Eye (tissue), 1 donor: ENCODE results near the gene HMOX2.
A peak's percentile ranks its signal among the peaks of the same experiment; 100 is the strongest.

Experiments used
- DNase-seq: peaks from one replicate; pipeline ENCODE4 v3.0.0-alpha.2; 2015

The HMOX2 gene

DNA sequence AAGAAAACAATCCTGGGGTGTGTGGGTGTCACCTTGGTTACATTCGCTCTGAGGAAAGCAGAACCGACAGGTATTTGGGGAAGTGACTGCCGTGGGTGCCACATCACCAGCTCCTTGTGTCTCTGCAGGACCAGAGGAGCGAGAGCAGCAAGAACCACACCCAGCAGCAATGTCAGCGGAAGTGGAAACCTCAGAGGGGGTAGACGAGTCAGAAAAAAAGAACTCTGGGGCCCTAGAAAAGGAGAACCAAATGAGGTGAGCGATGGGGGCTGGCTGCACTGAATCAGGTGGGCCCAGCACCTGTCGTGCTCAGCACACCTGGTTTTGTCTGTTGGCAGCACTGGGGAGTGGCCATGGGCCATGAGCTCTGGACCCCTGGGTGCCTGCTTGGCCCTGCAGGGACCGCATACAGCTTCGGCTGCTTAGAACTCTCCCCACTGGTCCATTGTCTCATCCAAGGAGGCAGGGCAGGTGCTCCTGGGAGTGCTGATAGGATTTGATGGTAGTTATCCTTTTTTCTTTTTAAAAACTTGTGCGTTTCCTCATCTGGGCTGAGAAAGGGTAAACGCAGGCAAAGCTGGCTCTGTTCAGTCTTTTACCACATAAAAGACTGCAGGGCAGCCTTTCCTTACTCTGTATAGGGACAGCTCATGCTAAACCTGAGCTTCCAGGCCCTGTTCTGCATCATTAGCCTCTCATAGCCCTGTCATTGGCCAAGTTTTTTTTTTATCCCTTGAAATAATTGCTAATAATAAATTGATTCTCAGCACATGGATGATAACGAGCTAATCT is 29.4 kb downstream of the HMOX2 start:
- DNase-seq: no peak

DNA sequence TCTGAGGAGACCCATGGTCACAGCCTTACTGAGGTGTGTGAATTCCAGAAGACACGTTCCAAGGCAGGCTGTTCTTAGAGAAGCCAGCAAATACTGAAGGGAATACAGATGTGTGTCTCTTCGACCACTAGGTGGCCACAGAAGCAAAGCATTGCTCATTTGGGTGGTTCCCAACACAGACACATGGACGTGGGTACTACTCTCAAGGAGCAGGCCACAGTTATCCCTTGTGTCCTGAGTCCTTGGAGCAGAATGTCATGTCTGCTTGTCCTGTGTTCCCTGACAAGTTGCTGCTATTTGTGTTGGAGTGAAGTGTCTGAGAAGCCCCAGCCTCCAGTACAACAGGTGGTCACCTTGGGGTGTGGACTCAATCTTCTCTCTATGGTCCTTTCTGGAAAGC is 30.3 kb downstream of the HMOX2 start:
- peak; percentile 86 for DNase-seq

DNA sequence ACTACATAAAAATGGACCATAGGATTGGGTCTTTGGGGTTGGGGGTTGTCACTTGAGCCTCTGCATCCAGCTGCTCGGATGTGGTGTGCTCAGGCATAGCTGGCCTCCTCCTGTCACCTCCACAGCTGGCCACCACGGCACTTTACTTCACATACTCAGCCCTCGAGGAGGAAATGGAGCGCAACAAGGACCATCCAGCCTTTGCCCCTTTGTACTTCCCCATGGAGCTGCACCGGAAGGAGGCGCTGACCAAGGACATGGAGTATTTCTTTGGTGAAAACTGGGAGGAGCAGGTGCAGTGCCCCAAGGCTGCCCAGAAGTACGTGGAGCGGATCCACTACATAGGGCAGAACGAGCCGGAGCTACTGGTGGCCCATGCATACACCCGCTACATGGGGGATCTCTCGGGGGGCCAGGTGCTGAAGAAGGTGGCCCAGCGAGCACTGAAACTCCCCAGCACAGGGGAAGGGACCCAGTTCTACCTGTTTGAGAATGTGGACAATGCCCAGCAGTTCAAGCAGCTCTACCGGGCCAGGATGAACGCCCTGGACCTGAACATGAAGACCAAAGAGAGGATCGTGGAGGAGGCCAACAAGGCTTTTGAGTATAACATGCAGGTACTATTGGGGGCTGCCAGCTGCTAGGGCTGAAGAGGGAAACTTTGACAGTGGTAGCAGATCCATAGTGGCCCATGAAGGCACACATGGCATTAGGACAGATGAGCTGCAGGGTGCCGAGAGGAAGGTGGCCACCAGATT is 31.6 kb downstream of the HMOX2 start:
- DNase-seq: no peak

DNA sequence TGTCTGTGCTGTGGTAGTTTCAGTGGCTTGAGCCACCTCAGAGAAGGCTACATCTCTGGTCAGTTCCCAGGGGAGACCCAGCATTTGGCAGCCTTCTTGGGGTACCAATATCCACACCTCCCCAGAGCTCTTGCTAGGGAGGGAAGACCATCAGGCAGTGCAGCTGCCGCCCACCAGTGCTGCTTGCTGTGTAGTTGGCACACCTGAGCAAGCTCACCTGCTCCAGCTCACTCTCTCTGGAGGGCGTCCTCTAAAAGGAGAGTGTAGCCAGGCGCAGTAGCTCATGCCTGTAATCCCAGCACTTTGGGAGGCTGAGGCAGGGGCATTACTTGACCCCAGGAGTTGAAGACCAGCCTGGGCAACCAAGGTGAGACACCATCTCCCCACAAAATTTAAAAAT is 32.6 kb downstream of the HMOX2 start:
- DNase-seq: no peak

DNA sequence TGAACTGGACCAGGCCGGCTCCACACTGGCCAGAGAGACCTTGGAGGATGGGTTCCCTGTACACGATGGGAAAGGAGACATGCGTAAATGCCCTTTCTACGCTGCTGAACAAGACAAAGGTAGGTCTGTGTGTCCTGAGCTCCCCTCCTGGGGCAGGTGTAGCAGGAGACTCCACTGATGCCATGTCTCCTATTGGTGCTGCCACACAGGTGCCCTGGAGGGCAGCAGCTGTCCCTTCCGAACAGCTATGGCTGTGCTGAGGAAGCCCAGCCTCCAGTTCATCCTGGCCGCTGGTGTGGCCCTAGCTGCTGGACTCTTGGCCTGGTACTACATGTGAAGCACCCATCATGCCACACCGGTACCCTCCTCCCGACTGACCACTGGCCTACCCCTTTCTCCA is 33.2 kb downstream of the HMOX2 start:
- DNase-seq: no peak

DNA sequence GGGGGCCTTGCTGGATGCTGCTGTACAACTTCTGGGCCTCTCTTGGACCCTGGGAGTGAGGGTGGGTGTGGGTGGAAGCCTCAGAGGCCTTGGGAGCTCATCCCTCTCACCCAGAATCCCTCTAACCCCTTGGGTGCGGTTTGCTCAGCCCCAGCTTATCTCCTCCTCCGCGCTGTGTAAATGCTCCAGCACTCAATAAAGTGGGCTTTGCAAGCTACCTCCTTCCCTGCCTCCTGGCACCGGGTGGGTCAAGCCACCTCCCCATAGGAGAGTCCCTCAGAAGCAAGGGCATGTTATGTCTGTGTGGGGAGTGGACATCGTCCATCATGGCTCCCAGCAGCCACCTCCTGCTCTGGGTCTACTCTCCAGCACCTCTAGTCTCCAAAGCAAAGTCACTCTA is 33.9 kb downstream of the HMOX2 start:
- DNase-seq: no peak

DNA sequence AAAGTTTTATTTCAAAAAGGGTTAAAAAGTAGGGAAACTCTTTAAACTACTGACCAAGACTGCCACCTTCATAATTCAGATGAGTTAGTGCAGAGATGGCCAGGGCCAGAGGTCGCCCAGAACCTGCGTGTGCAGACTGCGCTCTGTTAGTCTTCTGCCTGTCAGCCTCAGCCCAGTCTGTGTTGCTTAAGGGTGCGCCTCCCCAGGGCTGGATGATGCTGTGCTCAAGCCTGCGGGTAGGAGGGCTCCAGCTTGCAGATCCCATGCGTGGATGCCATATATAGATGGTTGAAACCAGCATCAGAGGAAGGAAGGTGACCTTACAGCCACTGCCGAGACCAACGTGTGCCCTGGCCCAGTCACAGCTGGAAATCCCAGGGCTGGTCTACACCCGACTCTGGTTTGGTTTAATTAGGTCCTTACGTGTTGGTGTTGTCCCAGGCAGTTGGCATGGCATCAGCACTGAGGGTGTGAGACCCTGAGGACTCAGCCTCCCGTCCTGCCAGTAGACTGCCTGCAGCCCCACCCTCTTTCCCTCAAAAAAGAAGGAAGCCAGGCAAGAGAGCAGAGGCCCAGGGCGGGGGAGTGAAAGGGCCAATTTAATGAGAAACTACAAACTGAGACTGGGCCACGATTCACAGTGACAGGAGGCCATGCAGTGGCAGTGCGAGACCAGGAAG is 34.7 kb downstream of the HMOX2 start:
- no peak for DNase-seq

DNA sequence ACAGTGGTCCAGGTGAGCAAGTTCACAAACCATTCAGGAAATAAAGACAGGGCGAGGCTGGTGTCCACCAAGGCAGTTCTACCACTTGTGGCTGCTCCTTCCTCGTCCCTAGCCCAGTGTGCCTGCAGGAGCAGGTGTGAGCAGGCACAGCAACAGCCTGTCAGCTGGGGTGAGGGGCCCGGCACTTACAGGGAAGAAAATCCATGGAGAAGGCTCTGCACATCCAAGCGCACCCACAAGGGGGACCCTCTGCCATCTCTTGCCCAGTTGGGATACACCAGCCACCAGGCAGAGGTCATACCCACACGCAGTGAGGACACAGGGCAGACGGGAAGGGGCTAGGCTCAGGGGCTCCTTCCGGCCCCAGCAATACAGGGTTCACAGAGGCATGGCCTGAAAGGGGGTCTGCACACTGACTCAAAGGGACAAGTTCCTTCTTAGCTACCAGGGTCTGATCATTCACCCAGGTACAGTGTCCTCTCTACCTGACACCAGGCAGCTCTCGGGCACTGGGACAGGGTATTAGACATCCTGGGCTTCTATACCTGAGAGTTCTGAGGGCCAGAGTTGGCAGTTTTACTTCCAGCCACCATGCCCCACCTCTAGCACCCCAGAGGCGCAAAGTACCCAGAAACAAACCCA is 35.4 kb downstream of the HMOX2 start:
- peak; percentile 74 for DNase-seq

DNA sequence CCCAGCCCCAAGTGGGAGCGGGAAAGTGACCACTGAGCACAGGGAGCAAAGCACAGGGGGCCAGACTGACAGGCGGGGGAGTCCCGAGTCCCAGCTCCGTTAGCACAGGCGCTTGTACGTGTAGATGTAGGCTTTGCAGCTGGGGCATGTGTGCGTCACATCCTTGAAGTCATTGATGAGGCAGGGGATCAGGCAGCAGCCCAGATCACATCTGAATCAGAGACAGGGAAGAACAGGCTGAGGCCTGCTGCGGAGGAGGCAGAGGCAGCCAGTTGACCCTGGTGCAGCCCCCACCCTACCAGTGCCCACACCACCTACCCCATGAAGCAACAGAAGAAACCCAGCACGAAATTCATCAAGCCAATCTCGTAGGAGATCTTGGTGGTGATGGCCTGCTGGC is 36.3 kb downstream of the HMOX2 start:
- DNase-seq: no peak

DNA sequence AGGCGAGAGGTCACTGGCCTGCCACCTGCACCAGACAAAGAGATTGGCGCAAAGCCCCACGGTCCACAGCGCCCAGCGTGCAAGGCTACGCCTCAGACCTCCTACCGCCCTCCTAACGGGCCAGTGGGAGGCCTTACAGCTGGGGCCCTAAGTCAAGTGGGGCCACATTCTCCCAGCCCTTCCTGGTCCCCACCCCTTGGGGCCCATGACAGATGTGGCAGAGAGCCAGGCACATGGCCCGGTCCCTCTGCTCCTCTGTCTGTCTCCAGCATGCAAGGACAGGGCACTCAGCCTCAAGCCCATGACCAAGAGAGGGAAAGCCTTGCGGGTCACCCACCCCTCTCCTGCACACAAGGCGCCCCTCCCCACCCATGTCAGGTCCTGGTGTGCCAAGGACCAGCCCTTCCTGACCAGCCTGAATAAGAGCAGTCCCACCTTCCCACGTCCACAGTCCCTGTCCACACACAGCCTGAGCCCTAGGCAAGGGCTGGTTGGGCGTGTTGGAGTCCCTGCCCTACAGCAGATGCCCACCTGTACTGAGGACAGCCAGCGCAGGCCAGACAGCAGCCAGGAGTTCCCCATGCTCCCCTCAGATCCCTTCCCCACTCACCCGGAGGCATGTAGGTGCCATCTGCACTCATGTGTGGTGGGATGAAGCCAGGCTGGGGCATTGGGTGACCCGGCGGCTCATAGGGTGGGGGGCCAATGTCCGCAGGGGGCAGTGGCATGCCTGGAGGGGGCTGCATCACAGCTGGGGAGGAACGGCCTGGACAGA is 37.1 kb downstream of the HMOX2 start:
- no peak for DNase-seq

DNA sequence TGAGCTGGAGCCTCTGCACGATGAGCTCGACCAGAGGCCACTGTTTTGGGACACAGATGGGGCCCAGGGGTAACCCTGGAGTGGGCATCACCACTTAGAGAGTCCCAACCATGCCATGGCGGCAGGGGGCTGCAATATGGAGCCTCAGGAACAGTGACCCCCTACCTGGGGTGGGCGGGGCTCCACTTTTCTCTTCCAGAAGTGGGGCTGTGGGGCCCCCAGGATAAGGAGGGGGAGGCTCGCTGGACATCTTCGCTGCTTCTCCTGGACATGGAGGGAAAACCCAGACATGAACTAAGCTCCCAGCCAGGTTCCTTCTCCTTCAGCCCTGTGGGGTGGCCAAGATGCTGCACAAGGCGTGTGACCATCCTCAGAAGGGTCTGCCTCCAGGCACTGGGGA is 37.7 kb downstream of the HMOX2 start:
- no peak for DNase-seq

DNA sequence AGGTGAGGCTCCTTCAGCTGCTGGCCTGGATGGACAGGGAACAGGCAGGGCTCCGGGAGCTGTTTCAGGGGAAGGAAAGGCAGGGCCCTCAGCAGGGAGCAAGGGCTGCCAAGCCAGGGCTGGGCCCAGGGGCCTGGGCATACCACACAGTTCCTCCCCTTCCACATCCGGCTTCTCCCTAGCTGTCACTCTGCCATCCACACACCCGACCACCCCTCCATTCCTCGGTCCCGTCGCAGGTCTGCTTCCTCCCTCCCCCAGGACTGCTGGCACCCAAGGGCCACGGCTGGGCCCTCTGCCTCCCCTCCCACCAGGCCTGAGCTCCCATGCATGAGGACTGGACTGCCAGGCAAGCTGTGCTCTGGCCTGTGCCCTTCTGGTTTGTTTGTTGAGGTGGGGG is 38.4 kb downstream of the HMOX2 start:
- DNase-seq: no peak

DNA sequence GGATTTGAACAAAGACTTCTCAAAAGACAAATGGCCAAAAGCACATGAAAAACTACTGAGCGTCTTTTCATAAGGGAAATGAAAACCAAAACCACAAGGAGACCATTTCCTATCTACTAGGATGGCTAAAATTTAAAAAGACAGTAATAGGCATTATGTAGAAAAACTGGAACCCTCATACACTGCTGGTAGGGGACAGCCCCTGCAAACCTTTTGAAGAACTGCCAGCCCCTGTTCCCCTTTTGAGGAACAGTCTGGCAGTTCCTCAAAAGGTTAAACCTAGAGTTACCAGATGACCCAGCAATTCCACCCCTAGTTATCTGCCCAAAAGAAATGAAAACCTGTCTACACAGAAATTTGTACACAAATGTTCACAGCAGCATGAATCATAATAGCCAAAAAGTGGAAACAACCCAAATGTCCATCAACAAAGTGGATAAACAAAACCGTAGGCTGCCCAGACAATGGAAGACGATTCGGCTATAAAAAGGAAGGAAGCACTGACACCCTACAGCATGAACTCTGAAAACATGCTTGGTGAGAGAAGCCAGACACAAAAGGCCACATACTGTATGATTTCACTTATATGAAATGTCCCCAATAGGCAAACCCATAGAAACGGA is 39.5 kb downstream of the HMOX2 start:
- no peak for DNase-seq

DNA sequence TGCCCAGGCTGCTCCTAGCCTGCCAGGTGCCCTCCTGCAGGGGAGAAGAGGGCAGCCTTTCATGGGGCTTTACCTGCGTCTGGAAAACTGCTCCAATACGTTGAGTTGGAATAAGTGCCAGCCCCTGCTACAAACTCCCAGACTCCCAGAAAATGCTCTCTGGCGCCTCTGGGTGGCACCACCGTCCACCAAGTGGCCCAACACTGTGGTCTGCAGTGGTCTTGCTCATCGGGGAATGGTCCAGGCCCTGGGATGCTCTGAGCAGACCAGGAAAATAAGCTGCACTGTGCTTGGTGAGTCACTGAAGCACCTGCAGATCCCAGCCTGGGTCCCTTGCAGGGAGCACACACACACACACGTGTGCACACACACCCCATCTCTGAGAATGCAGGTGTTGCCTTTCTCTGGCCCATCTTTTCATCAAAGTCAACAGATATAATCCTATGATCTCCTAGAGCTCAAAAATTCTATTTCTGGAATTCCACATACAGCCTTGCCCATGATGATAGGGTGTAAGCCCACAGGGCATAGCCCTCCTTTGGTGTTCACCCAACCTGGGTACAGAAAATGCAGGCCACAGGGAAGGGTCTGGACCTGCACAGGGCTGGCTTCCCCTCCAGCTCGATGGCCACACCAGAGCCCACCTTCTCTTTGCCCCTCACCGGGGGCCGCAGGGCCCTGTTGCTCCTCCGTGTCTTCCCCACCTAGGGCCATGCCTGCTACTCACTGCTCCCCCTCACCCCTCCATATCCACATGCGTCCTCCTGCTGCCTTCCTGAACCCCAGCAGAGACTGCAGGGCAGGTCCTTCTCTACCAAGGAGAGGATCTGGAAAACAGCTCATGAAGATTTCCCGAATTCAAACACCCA is 41.8 kb downstream of the HMOX2 start:
- DNase-seq: peak; percentile 73

DNA sequence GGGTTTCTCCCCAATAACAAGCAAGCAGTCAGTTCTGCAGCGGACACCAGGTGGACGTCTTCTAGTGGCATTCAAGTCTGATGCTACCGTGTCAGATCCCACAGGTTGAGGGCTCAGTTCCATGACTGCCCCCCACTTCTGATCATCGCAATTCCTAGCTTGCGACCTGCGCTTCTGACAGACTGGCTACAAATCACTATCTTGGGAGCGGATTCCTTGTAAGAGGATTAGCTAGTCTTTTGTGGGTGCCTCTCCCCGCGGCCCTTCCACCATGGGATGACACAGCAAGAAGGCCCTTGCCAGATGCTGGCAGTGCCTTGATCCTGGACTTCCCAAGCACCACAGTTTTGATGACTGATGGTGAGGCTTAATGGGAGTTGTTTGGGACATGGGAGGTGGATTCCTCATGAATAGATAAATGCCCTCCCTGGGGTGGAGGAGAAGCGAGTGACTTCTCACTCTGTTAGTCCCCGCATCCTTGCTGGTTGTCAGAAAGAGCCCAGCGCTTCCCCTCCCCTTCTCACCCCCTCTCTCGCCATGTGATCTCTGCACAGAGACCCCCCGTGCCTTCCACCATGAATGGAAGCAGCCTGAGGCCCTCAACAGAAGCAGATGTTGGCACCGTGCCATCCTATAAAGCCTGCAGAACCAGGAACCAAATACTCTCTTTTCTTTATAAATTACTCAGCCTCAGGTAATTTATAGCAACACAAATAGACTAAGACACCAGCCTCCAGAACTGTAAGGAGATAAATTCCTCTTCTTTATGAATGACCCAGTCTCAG is 43.3 kb downstream of the HMOX2 start:
- DNase-seq: no peak

DNA sequence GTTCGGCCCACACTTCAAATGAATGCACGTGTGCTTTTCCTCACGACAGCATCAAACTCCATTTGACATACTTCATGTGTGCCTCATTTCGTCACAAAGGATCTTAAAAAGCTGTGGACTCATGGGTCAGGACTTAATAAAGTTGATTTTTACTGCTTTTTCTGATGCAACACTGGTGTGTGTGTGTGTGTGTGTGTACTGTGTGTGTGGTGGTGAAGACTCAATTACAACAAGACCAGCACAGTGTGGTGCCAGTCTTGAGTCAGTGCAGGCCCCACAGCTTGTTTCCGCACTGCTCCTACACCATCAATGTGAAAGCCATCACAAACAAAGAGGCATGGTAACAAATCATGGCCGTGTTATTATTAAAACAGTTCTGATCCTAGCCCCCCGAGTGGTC is 44.7 kb downstream of the HMOX2 start:
- no peak for DNase-seq

DNA sequence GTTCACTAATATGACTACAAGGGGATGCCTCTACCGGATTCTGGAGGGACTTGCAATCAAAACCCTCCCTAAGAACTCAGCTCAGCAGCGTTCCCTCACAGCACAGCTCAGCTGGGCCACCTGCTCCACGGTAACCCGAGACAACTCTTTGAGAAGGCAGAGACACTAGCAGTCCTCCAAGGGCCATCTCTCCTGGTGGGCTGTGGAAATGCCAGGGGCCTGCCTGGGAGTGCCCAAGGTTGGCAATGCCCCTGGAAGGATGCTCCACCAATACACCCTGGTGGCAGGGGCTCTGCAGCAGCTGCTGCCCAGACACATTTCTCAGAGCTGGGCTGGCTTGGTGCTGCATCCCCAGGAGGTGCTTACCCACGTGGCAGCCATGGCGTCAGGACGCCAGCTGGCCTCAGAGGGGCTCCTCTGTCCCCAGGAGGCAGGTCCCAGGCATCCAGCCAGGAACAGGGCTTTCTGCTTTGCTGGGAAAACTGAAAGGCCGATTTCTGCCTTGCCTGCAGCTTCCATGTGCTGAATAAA is 45.9 kb downstream of the HMOX2 start:
- DNase-seq: peak; percentile 53

DNA sequence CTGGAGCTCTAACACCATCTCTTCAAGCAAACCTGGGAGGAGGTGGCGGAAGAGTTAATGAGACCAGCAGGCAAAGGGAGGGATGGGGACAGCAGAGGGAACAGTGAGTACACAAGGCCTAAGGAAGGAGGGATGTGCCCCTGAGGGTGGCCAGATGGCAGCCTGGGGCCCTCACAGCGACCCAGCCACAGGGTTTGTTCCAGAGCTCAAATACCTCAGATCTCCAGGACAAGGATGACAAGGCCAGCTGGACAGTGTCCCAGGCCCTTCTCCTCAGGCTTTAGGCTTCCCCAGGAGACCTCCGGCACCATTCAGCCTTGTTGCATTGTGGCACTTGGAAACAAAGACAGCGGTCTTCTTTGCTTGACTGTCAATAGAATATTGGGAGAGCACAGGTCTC is 47.5 kb downstream of the HMOX2 start:
- no peak for DNase-seq

DNA sequence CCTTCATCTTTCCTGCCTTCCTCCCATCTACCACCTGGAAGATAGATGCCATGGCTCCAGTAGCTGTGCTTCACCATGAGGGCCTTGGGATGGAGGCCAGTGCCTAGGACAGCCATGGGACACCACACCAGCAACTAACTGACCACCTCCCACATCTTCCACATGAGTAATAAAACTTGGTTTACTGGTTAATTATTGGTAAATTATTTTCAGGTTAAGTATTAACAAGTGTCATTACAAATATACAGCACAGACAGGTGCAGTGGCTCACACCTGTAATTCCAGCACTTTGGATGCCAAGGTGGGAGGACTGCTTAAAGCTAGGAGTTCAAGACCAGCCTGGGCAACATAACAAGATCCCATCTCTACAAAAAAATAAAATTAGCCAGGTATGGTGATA is 48.4 kb downstream of the HMOX2 start:
- DNase-seq: no peak

DNA sequence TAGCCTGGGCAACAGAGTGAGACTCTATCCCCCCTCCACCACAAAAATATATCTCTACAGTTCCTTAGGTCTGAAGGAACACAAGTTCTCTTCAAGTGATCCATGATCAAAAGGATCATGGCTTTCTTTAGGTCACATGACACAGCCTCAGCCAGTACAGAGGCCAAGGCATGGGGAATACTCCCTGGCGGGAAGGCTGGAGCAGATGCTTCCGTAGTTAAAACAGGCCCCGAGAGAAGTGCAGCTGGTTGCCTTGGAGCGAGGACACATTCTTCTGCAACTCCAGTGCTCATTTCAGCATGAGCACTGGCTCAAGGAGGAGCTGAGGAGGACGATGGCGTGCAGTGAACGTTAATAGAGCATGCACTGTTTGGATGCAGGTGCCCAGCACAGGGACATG is 48.9 kb downstream of the HMOX2 start:
- peak; percentile 52 for DNase-seq
